ENCODE measurements around the gene VEZT. TPM values are rescaled to one million over a fixed set of nuclear protein-coding genes. Genes with fewer than 3 reads are reported as not detected.

Gene VEZT, protein sequence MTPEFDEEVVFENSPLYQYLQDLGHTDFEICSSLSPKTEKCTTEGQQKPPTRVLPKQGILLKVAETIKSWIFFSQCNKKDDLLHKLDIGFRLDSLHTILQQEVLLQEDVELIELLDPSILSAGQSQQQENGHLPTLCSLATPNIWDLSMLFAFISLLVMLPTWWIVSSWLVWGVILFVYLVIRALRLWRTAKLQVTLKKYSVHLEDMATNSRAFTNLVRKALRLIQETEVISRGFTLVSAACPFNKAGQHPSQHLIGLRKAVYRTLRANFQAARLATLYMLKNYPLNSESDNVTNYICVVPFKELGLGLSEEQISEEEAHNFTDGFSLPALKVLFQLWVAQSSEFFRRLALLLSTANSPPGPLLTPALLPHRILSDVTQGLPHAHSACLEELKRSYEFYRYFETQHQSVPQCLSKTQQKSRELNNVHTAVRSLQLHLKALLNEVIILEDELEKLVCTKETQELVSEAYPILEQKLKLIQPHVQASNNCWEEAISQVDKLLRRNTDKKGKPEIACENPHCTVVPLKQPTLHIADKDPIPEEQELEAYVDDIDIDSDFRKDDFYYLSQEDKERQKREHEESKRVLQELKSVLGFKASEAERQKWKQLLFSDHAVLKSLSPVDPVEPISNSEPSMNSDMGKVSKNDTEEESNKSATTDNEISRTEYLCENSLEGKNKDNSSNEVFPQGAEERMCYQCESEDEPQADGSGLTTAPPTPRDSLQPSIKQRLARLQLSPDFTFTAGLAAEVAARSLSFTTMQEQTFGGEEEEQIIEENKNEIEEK
- total RNA-seq, result 10 to 100 TPM; 52.7 to 58.4 TPM

DNA sequence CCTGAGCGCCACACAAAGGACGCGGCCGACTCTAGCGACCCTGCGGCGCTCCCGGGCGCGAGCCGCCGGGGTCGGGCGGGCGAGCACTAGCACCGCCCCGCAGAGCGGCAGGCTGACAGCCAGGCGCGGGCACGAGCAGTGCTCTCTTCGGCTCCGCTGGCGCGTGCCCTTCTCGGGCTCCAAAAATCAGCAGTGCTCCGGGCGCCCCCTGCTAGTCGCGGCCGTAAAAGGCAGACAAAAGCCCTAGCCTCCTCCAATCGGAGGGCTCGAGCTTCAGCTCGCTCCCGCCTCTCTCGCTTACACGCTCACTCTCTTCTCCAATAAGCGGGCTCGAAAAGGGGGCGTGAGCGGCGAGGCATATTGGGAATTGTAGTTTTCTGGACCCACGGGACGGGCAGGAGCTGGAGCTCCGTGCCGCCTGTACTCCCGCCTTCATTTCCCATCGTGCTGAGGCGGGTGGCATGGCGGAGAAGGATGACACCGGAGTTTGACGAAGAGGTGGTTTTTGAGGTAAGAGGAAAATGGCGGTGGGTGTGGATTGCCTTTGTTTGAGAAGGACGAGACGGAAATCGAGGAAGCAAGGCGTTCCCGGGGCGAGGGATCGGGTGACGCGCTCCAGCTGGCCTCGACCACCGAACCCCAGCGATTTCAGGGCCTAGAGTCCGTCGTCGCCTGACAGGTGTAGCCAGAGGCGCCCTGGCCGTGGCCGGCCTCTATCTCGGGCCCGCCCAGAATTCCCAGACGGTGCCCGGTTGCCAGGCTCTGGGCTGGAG is at the start of gene VEZT, which contains the start of gene FGD6:
TSS of gene VEZT (plus strand) at position 431 of the 773 bp plus-strand sequence. CDS start at position 475, 44 bp downstream.
TSS of gene FGD6 (minus strand) at position 91 of the 773 bp plus-strand sequence. CDS start 227 bp downstream, outside the sequence.
- peak; percentile 97 for DNase-seq
- Mint-ChIP-seq H3K27ac (peak within 1 kb of the TSS; percentile 94), H3K27me3 (peaks cover 11% of the 10 kb centered on the region), H3K36me3 (peaks cover 14% of the 10 kb centered on the region), H3K4me3 (peak within 1 kb of the TSS; percentile 89), H3K4me1 (peaks cover 28% of the 10 kb centered on the region), H3K9me3 (peaks cover 2% of the 10 kb centered on the region)

- DNase-seq, result no peak
- Mint-ChIP-seq H3K27me3 (no peaks in the 10 kb centered on the region), H3K36me3 (no peaks in the 10 kb centered on the region), H3K27ac (no peak overlapping the region), H3K9me3 (no peaks in the 10 kb centered on the region), H3K4me3 (no peak overlapping the region), H3K4me1 (no peaks in the 10 kb centered on the region)
These were observed 48.9 kb upstream of the VEZT start for GRCh38 chr12:95168746-95169145.

GRCh38 chr12:95169368-95169767 is 48.2 kb upstream of the VEZT start:
- no peak for DNase-seq
- H3K36me3 Mint-ChIP-seq, result no peaks in the 10 kb centered on the region
- H3K27me3 Mint-ChIP-seq, result no peaks in the 10 kb centered on the region
- H3K27ac Mint-ChIP-seq, result no peak overlapping the region
- H3K4me1 Mint-ChIP-seq, result no peaks in the 10 kb centered on the region
- H3K4me3 Mint-ChIP-seq, result no peak overlapping the region
- no peaks in the 10 kb centered on the region for H3K9me3 Mint-ChIP-seq

GRCh38 chr12:95173392-95174251 is 44.0 kb upstream of the VEZT start:
- H3K27me3 Mint-ChIP-seq, result no peaks in the 10 kb centered on the region
- H3K36me3 Mint-ChIP-seq, result no peaks in the 10 kb centered on the region
- H3K9me3 Mint-ChIP-seq, result no peaks in the 10 kb centered on the region
- no peak overlapping the region for H3K4me3 Mint-ChIP-seq
- no peak for DNase-seq
- H3K27ac Mint-ChIP-seq, result no peak overlapping the region
- no peaks in the 10 kb centered on the region for H3K4me1 Mint-ChIP-seq

GRCh38 chr12:95177201-95177768 is 40.3 kb upstream of the VEZT start:
- H3K9me3 Mint-ChIP-seq, result no peaks in the 10 kb centered on the region
- no peaks in the 10 kb centered on the region for H3K4me1 Mint-ChIP-seq
- no peaks in the 10 kb centered on the region for H3K27me3 Mint-ChIP-seq
- no peak overlapping the region for H3K4me3 Mint-ChIP-seq
- H3K27ac Mint-ChIP-seq, result no peak overlapping the region
- no peak for DNase-seq
- H3K36me3 Mint-ChIP-seq, result no peaks in the 10 kb centered on the region

DNA sequence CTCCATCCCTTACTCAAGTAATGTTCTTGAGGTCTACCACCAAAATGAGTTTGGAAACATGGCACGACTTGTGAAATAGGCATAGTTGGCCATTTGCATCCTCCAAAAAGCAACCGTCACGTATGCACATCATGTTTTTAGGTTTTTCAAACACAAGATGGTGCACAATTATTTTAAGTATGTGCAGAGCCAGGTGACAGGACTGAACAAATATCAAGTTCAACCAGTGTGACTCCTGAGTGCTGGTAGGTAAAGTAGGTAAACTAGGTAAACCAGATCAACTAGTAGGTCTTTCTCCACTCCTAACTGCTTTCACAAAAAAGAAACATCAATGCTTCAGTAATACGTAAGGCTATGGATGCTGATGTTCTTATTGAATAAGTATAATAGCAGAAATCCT is 39.5 kb upstream of the VEZT start:
- Mint-ChIP-seq H3K27ac (no peak overlapping the region), H3K36me3 (no peaks in the 10 kb centered on the region), H3K9me3 (no peaks in the 10 kb centered on the region), H3K27me3 (no peaks in the 10 kb centered on the region), H3K4me3 (no peak overlapping the region), H3K4me1 (peaks cover 4% of the 10 kb centered on the region)
- DNase-seq, result no peak

GRCh38 chr12:95179011-95179410 is 38.6 kb upstream of the VEZT start:
- Mint-ChIP-seq H3K4me3 (no peak overlapping the region), H3K4me1 (peaks cover 6% of the 10 kb centered on the region), H3K9me3 (no peaks in the 10 kb centered on the region), H3K27ac (no peak overlapping the region), H3K27me3 (no peaks in the 10 kb centered on the region), H3K36me3 (no peaks in the 10 kb centered on the region)
- no peak for DNase-seq

GRCh38 chr12:95181103-95181502 is 36.5 kb upstream of the VEZT start:
- Mint-ChIP-seq H3K9me3 (no peaks in the 10 kb centered on the region), H3K4me1 (peaks cover 6% of the 10 kb centered on the region), H3K27ac (no peak overlapping the region), H3K27me3 (no peaks in the 10 kb centered on the region), H3K36me3 (no peaks in the 10 kb centered on the region), H3K4me3 (no peak overlapping the region)
- DNase-seq, result no peak

- no peak overlapping the region for H3K4me3 Mint-ChIP-seq
- H3K27me3 Mint-ChIP-seq, result no peaks in the 10 kb centered on the region
- no peaks in the 10 kb centered on the region for H3K9me3 Mint-ChIP-seq
- H3K4me1 Mint-ChIP-seq, result peaks cover 6% of the 10 kb centered on the region
- H3K36me3 Mint-ChIP-seq, result no peaks in the 10 kb centered on the region
- H3K27ac Mint-ChIP-seq, result no peak overlapping the region
- no peak for DNase-seq
These were observed 34.7 kb upstream of the VEZT start for GRCh38 chr12:95182868-95183415.

DNA sequence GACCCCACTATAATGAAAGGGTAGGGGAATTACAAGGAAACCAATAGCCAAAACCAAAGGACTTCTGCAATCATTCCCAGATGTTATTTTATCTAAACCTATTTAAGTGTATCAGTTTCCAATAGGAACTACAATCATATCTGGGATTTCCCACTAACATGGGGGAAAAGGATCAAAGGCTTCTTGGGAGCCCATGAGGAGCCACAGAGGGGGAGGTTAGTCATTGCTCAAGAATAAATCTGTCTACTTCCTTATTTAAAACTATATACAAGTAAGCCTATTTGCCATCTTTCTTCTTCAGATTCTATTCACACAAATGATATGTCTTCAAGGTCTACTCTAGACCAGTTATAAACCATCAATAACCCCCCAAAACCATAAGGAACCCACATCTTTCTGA is 33.5 kb upstream of the VEZT start:
- Mint-ChIP-seq H3K9me3 (no peaks in the 10 kb centered on the region), H3K27me3 (no peaks in the 10 kb centered on the region), H3K4me1 (peaks cover 6% of the 10 kb centered on the region), H3K4me3 (no peak overlapping the region), H3K36me3 (no peaks in the 10 kb centered on the region), H3K27ac (no peak overlapping the region)
- no peak for DNase-seq

DNA sequence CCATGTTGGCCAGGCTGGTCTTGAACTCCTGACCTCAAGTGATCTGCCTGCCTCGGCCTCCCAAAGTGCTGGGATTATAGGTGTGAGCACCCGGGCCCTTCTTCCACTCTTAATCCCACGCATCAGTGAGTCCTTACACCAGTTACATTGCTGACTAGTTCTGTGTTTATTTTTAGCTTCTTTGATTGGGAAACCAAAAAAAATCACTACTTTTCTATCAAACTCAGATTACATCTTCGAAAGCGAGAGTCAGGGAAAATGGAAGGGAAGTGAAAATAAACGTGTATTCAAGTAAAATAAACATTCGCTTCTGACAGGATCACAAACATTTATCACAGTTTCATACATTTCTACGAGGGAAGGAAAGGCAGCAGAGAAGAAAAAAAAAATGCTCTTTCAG is 32.5 kb upstream of the VEZT start:
- H3K27ac Mint-ChIP-seq, result no peak overlapping the region
- H3K36me3 Mint-ChIP-seq, result no peaks in the 10 kb centered on the region
- peaks cover 6% of the 10 kb centered on the region for H3K4me1 Mint-ChIP-seq
- no peaks in the 10 kb centered on the region for H3K9me3 Mint-ChIP-seq
- DNase-seq, result no peak
- H3K27me3 Mint-ChIP-seq, result no peaks in the 10 kb centered on the region
- H3K4me3 Mint-ChIP-seq, result no peak overlapping the region

DNA sequence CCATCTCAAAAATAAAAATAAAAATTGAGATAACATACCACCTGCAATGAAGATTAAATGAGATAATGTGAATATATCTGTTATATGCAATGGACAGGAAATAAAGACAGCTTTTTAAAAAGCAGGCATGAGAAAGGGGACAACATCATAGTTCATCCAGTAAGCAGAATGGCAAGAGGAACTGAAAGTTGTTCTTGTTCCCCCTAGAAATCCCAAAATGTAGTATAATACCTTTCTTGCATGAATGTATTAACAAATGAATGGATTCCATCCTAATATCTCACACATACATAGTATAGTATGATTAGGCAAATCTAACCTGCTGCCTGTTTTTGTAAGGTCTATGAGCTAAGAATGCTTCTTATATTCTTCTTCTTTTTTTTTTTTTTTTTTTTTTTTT is 31.8 kb upstream of the VEZT start:
- Mint-ChIP-seq H3K27ac (no peak overlapping the region), H3K9me3 (no peaks in the 10 kb centered on the region), H3K4me3 (no peak overlapping the region), H3K27me3 (no peaks in the 10 kb centered on the region), H3K36me3 (no peaks in the 10 kb centered on the region), H3K4me1 (peaks cover 6% of the 10 kb centered on the region)
- no peak for DNase-seq

DNA sequence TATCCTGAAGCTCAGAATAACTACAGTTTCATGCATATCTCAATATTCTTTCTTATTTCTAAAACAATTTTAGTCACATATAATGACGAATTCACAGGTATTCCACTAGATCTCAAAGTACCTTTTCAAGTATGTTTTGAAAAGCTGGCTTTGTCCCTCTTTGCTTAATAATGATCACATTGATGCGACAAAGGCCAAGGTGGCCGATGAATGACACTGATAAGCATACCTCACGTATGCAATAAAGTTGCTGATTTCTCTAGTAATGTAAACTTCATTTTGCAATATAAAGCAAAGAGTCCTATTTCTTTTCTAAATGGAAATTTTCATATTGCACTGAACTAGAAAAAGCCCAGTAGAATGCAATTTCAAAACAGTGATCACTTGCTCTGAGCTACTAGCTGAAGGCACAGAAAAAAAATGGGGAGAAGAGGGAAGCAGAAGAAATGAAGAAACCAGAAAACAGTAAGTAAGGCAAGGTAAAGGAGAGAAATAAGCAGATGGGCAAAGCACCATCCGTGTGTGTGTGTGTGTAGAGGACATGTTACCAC is 29.7 kb upstream of the VEZT start:
- no peak overlapping the region for H3K27ac Mint-ChIP-seq
- H3K4me1 Mint-ChIP-seq, result peaks cover 4% of the 10 kb centered on the region
- H3K9me3 Mint-ChIP-seq, result no peaks in the 10 kb centered on the region
- no peak overlapping the region for H3K4me3 Mint-ChIP-seq
- DNase-seq, result no peak
- H3K27me3 Mint-ChIP-seq, result no peaks in the 10 kb centered on the region
- H3K36me3 Mint-ChIP-seq, result no peaks in the 10 kb centered on the region
